ENCODE results near the gene CCSER1. TPM values are rescaled to one million over a fixed set of nuclear protein-coding genes. Genes with fewer than 3 reads are reported as not detected.

The CCSER1 gene
- total RNA-seq, 1 experiment from 2014 or later, result 4.1 TPM

- no peaks in the 10 kb centered on the region for H3K9me3 Mint-ChIP-seq (ENCODE audit: unreplicated experiment)
- H3K4me3 Mint-ChIP-seq (ENCODE audit: unreplicated experiment), result no peak overlapping the region
- no peaks in the 10 kb centered on the region for H3K36me3 ChIP-seq (ENCODE audit: control insufficient read depth, insufficient read depth, low read length)
- no peaks in the 10 kb centered on the region for H3K4me1 ChIP-seq
- no peak overlapping the region for H3K27ac Mint-ChIP-seq (ENCODE audit: unreplicated experiment)
- H3K4me3 ChIP-seq (ENCODE audit: low read depth, low read length), result no peak overlapping the region
- POLR2A ChIA-PET, result no interaction called here
- H3K27me3 Mint-ChIP-seq (ENCODE audit: insufficient read depth, unreplicated experiment), result peaks cover 3% of the 10 kb centered on the region
- H3K36me3 Mint-ChIP-seq (ENCODE audit: insufficient read depth, unreplicated experiment), result no peaks in the 10 kb centered on the region
- TF ChIP-seq CTCF (IDR thresholded peaks at IDR 0.05; ENCODE audit: insufficient read depth in 1 of 2, low read depth in 1 of 2, low read length in 1 of 2, severe bottlenecking in 1 of 2, unreplicated experiment in 1 of 2), result no peak
- CTCF ChIA-PET, result no interaction called here
- no peak for DNase-seq
- intact Hi-C loops (cut with micrococcal nuclease; ENCODE audit: unreplicated experiment), result no loop called here
- no TSS peak for BruUV-seq (replicated peaks)
- H3K4me1 Mint-ChIP-seq (ENCODE audit: low read depth, unreplicated experiment), result no peaks in the 10 kb centered on the region
- no peaks in the 10 kb centered on the region for H3K9me3 ChIP-seq
- H3K27me3 ChIP-seq (replicated peaks; ENCODE audit: control insufficient read depth, insufficient read depth, low read length), result no peaks in the 10 kb centered on the region
Measured at GRCh38 chr4:90112715-90113114, 14.5 kb upstream of the CCSER1 start.

DNA sequence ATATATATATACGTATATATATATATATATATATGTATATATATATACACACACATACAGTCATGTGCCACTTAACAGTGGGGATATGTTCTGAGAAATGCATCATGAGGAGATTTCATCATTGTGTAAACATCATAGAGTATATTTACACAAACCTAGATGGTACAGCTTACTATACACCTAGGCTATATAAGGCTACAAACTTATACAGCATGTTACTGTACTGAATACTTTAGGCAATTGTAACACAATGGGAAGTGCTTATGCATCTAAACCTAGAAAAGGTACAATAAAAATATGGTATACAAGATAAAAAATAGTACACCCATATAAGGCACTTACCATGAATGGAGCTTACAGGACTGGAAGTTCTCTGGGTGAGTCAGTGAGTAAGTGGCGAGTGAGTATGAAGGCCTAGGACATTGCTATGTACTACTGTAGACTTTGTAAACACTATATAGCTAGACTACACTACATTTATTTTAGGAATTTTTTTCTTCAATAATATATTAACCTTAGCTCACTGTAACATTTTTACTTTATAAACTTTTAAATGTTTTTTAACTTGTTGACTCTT, 13.2 kb upstream of the CCSER1 start:
- CTCF ChIA-PET, result no interaction called here

DNA sequence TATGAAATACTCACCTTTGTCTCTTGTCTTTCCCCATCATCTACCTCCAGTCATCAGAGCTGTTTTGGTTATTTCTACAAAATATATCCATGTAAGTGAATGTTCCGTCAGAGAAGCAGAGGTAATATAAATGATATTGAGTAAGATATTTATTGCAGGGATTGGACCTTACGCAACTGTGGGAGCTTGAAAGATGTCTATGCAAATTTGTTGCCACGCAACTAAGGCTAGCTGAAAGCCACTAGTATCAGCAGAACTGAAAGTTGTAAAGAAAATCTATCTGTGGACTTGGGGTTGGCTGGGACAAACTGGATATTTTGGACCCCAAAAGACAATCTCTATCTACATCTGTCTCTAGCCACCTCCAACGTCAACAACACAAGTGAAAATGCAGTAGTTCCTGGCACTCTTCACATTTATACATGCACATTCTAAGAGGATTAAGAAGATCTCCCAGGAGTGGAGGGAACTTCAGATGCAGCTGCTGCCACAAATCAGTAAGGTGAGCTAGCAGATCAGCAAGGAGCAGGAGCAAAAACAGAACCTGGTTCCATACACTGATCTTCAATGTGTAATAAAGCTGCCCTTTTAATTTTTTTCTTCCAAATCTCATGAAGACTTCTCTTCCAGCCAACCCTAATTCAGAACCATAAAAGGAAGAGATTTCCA, 8.5 kb upstream of the CCSER1 start:
- no peaks in the 10 kb centered on the region for H3K27me3 ChIP-seq (replicated peaks; ENCODE audit: control insufficient read depth, insufficient read depth, low read length)
- no peak overlapping the region for H3K4me3 ChIP-seq (ENCODE audit: low read depth, low read length)
- H3K4me3 Mint-ChIP-seq (ENCODE audit: unreplicated experiment), result no peak overlapping the region
- no peak for TF ChIP-seq CTCF (IDR thresholded peaks at IDR 0.05; ENCODE audit: insufficient read depth in 1 of 2, low read depth in 1 of 2, low read length in 1 of 2, severe bottlenecking in 1 of 2, unreplicated experiment in 1 of 2)
- intact Hi-C loops (cut with micrococcal nuclease; ENCODE audit: unreplicated experiment), result no loop called here
- no peaks in the 10 kb centered on the region for H3K4me1 Mint-ChIP-seq (ENCODE audit: low read depth, unreplicated experiment)
- BruUV-seq (replicated peaks), result no TSS peak
- DNase-seq, result no peak
- H3K27me3 Mint-ChIP-seq (ENCODE audit: insufficient read depth, unreplicated experiment), result peaks cover 7% of the 10 kb centered on the region
- no peaks in the 10 kb centered on the region for H3K9me3 Mint-ChIP-seq (ENCODE audit: unreplicated experiment)
- POLR2A ChIA-PET, result no interaction called here
- H3K9me3 ChIP-seq, result no peaks in the 10 kb centered on the region
- CTCF ChIA-PET, result no interaction called here
- no peaks in the 10 kb centered on the region for H3K36me3 Mint-ChIP-seq (ENCODE audit: insufficient read depth, unreplicated experiment)
- no peak overlapping the region for H3K27ac Mint-ChIP-seq (ENCODE audit: unreplicated experiment)
- no peaks in the 10 kb centered on the region for H3K4me1 ChIP-seq
- no peaks in the 10 kb centered on the region for H3K36me3 ChIP-seq (ENCODE audit: control insufficient read depth, insufficient read depth, low read length)

More for the DNA sequence above, 13.2 kb upstream of the CCSER1 start:
- Mint-ChIP-seq H3K27me3 (ENCODE audit: insufficient read depth, unreplicated experiment) (peaks cover 7% of the 10 kb centered on the region), H3K4me1 (ENCODE audit: low read depth, unreplicated experiment) (no peaks in the 10 kb centered on the region), H3K4me3 (ENCODE audit: unreplicated experiment) (no peak overlapping the region), H3K27ac (ENCODE audit: unreplicated experiment) (no peak overlapping the region), H3K36me3 (ENCODE audit: insufficient read depth, unreplicated experiment) (no peaks in the 10 kb centered on the region), H3K9me3 (ENCODE audit: unreplicated experiment) (no peaks in the 10 kb centered on the region)
- H3K9me3 ChIP-seq, result no peaks in the 10 kb centered on the region
- H3K4me1 ChIP-seq, result no peaks in the 10 kb centered on the region
- no TSS peak for BruUV-seq (replicated peaks)
- POLR2A ChIA-PET, result no interaction called here
- H3K27me3 ChIP-seq (replicated peaks; ENCODE audit: control insufficient read depth, insufficient read depth, low read length), result no peaks in the 10 kb centered on the region
- H3K36me3 ChIP-seq (ENCODE audit: control insufficient read depth, insufficient read depth, low read length), result no peaks in the 10 kb centered on the region
- H3K4me3 ChIP-seq (ENCODE audit: low read depth, low read length), result no peak overlapping the region
- intact Hi-C loops (cut with micrococcal nuclease; ENCODE audit: unreplicated experiment), result no loop called here
- no peak for TF ChIP-seq CTCF (IDR thresholded peaks at IDR 0.05; ENCODE audit: insufficient read depth in 1 of 2, low read depth in 1 of 2, low read length in 1 of 2, severe bottlenecking in 1 of 2, unreplicated experiment in 1 of 2)
- DNase-seq, result no peak

All from Caco-2 (cell line).